Vagina (tissue), 2 donors: ENCODE data around the gene RGS14.
"Not testable (repeated sequence)": the region's sequence is repeated elsewhere in the genome, so short reads cannot be mapped to it uniquely, and the experiment has no call there.

Experiments
- CTCF ChIP-seq, 3 experiments: fragments of 450-650 bp in 2 of 3; fragments of 200-600 bp in 1 of 3; sonication (generic) in 1 of 3; IDR thresholded peaks; one replicate each; pipeline ENCODE4 v1.5.1; 2017 to 2019; ENCODE audit warnings: antibody characterized with exemption in 3 of 3, mild to moderate bottlenecking in 2 of 3, moderate library complexity in 2 of 3
- POLR2A ChIP-seq, 2 donors: fragments of 450-650 bp; IDR thresholded peaks; one replicate each; pipeline ENCODE4 v1.6.1; 2017; ENCODE audit warnings: antibody characterized with exemption in 2 of 2, mild to moderate bottlenecking in 2 of 2, moderate library complexity in 2 of 2

GRCh38 chr5:177375516-177375915, 17.8 kb downstream of the RGS14 start:
- TF ChIP-seq CTCF, POLR2A (IDR thresholded peaks at IDR 0.05): not testable (repeated sequence)
